Upper lobe of right lung (tissue), 1 donor: ENCODE results near the gene TMA7B. TPM values are rescaled to one million over a fixed set of nuclear protein-coding genes. Genes with fewer than 3 reads are reported as not detected.

Source experiments
- ATAC-seq: fragments of 200-7000 bp; cut with Tn5 transposase; one replicate; pipeline ENCODE4 v1.9.1; 2020; ENCODE audit warnings: mild to moderate bottlenecking, moderate library complexity
- DNase-seq: peaks from one replicate; pipeline ENCODE4 v3.0.0-alpha.2; 2020
- H3K27ac ChIP-seq: fragments of 200-600 bp; one replicate; pipeline ENCODE4 v1.8.0; 2022
- H3K27me3 ChIP-seq: fragments of 200-600 bp; one replicate; pipeline ENCODE4 v1.8.0; 2022; ENCODE audit warnings: mild to moderate bottlenecking
- H3K36me3 ChIP-seq: fragments of 200-600 bp; one replicate; pipeline ENCODE4 v1.8.0; 2022
- H3K4me1 ChIP-seq: fragments of 200-600 bp; one replicate; pipeline ENCODE4 v1.8.0; 2022
- H3K4me3 ChIP-seq: fragments of 200-600 bp; one replicate; pipeline ENCODE4 v1.8.0; 2022; ENCODE audit warnings: mild to moderate bottlenecking
- H3K9me3 ChIP-seq: fragments of 200-600 bp; one replicate; pipeline ENCODE4 v1.8.0; 2022
- intact Hi-C: fragments of 100-400 bp; cut with DNase I; formaldehyde crosslinking; loops from one replicate; pipeline ENCODE4 v1.11.0; 2022
- total RNA-seq: library from RNA; stranded (reverse); fragmentation: NEBNext Ultra II Directional; extraction: Animal tissue kit (Norgen Biotek cat#: 25700); gene quantifications from one replicate; pipeline ENCODE4 v1.2.1, GENCODE V29; 2021
- TF ChIP-seq, protein P1 (sequence below): fragments of 200-600 bp; IDR thresholded peaks from one replicate; pipeline ENCODE4 v1.8.0; 2022; ENCODE audit warnings: antibody characterized with exemption
- donor health status: DM: no; HTN: yes; CAD: no; lungs with severe emphysema.

Gene TMA7B
- total RNA-seq, 1 donor from 2014 or later: 0.69 TPM

GRCh38 chr22:39943953-39944872 lies 16.0 kb upstream of the TMA7B start:
- no peak for ATAC-seq
- DNase-seq: no peak
- Histone ChIP-seq H3K36me3 (no peaks in the 10 kb centered on the region), H3K27ac (no peak overlapping the region), H3K4me3 (no peak overlapping the region), H3K9me3 (no peaks in the 10 kb centered on the region), H3K27me3 (peaks cover 14% of the 10 kb centered on the region), H3K4me1 (peaks cover 14% of the 10 kb centered on the region)
- TF ChIP-seq, protein P1, sequence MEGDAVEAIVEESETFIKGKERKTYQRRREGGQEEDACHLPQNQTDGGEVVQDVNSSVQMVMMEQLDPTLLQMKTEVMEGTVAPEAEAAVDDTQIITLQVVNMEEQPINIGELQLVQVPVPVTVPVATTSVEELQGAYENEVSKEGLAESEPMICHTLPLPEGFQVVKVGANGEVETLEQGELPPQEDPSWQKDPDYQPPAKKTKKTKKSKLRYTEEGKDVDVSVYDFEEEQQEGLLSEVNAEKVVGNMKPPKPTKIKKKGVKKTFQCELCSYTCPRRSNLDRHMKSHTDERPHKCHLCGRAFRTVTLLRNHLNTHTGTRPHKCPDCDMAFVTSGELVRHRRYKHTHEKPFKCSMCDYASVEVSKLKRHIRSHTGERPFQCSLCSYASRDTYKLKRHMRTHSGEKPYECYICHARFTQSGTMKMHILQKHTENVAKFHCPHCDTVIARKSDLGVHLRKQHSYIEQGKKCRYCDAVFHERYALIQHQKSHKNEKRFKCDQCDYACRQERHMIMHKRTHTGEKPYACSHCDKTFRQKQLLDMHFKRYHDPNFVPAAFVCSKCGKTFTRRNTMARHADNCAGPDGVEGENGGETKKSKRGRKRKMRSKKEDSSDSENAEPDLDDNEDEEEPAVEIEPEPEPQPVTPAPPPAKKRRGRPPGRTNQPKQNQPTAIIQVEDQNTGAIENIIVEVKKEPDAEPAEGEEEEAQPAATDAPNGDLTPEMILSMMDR: no peak
- intact Hi-C loops: no loop called here

GRCh38 chr22:39946126-39946502 lies 14.1 kb upstream of the TMA7B start:
- no peak for ATAC-seq
- Histone ChIP-seq H3K36me3 (no peaks in the 10 kb centered on the region), H3K4me1 (peaks cover 14% of the 10 kb centered on the region), H3K27ac (no peak overlapping the region), H3K4me3 (no peak overlapping the region), H3K9me3 (no peaks in the 10 kb centered on the region), H3K27me3 (peaks cover 30% of the 10 kb centered on the region)
- TF ChIP-seq, protein P1: no peak
- intact Hi-C loops: no loop called here
- no peak for DNase-seq

DNA sequence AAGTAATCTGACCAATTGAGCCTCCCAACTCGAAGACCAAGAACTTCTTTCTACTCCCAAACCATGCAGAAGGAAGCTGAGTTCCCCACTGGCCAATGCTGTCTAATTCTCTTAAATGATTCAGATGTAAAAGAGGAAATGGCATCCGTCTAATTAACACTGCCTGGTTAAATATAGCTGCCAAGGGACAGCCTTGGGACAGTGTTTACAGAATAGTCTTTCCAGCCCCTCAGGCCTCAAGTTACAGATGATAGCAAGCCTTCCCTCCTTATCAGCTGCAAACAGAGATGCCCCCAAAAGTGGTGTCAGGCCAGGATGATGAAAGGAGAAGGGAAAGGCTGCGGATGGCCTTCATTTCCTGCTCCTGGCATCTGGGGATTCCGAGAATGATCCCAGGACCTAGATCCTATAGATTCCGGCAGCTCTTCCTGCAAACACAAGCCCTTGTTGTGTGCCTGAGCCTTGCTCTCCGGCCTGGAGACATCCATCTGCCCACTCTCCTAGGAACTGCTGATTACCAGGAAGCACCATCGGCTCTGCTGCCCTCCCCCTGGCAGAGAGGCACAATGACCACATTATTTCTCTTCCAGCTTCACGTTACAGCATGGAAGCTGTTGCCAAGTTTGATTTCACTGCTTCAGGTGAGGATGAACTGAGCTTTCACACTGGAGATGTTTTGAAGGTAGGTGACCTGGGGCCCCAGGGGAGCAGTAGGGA lies 13.5 kb upstream of the TMA7B start:
- Histone ChIP-seq H3K4me3 (no peak overlapping the region), H3K27me3 (peaks cover 29% of the 10 kb centered on the region), H3K4me1 (peaks cover 14% of the 10 kb centered on the region), H3K36me3 (no peaks in the 10 kb centered on the region), H3K27ac (no peak overlapping the region), H3K9me3 (no peaks in the 10 kb centered on the region)
- ATAC-seq (no peak), DNase-seq (no peak)
- TF ChIP-seq, protein P1: no peak
- intact Hi-C loops: no loop called here

DNA sequence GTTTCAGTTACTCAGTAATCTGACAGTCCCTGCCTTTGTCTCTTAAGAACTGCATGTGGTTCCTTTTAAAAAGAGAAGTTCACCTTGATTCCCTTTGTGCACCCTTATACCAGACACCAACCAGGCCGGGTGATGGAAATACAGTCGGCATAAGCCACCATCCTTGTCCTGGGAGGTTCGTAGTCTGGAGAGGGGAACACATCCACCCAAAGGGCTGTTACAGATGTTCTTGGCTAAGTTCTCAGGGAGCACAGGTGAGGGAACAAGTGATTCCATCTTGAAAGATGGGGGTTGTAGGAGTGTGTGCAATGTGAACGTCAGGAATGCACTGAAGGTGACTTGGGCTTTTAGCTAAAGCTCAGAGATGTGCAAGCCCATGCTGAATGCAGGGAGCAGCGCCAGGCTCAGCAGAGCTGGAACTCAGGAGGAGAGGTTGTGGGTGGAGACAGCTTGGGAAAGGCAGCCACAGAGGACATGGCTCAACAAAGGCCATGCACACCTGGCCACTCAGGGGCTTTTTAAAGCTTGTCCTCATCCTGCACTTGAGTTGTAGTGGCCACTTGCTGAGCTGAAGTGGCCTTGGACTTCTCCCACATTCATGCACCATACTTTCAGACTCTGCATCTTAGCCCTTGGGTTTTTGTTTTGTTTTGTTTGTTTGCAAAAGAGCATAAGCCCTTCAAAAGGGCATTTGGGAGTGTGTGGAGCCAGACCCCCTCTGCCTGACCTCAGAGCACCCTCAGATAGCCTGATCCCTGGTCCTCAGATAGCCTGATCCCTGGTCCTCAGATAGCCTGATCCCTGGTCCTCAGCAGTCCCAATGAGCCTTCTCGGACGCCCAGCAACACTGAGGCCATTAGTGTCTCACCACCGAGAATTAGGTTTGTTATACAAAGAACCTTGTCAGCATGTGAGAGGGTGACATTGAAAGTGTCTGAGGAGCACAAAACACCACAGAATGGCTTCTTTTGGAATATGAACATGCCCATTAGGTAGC lies 12.7 kb upstream of the TMA7B start:
- peaks cover 31% of the 10 kb centered on the region for H3K27me3 ChIP-seq
- H3K4me1 ChIP-seq: peaks cover 14% of the 10 kb centered on the region
- ATAC-seq (peak; percentile 95), DNase-seq (peak; percentile 79)
- no peaks in the 10 kb centered on the region for H3K9me3 ChIP-seq
- intact Hi-C loops: no loop called here
- no peaks in the 10 kb centered on the region for H3K36me3 ChIP-seq
- TF ChIP-seq, protein P1: no peak
- H3K27ac ChIP-seq: no peak overlapping the region
- H3K4me3 ChIP-seq: no peak overlapping the region
